Urinary bladder (tissue), 4 donors: ENCODE results near the gene HYAL3. TPM values are rescaled to one million over a fixed set of nuclear protein-coding genes. Genes with fewer than 3 reads are reported as not detected.
A peak's percentile ranks its signal among the peaks of the same experiment; 100 is the strongest.
"Not testable (repeated sequence)": the region's sequence is repeated elsewhere in the genome, so short reads cannot be mapped to it uniquely, and the experiment has no call there.

Experiments used
- DNase-seq: peaks from one replicate; pipeline ENCODE4 v3.0.0-alpha.2; 2015; ENCODE audit errors: extremely low spot score
- H3K27ac ChIP-seq: one replicate; pipeline ENCODE4 v1.5.1; 2013; ENCODE audit warnings: low read depth, mild to moderate bottlenecking, moderate library complexity
- H3K36me3 ChIP-seq: one replicate; pipeline ENCODE4 v1.6.1; 2013; ENCODE audit warnings: mild to moderate bottlenecking, moderate library complexity; ENCODE audit not compliant: insufficient read depth
- H3K4me1 ChIP-seq: one replicate; pipeline ENCODE4 v1.6.1; 2013; ENCODE audit warnings: mild to moderate bottlenecking, moderate library complexity; ENCODE audit not compliant: insufficient read depth
- H3K4me3 ChIP-seq: one replicate; pipeline ENCODE4 v1.5.1; 2013; ENCODE audit warnings: low read depth, low read length
- WGBS: extraction: QIAGEN DNeasy Blood & Tissue Kit; methylation state at CpG from one replicate; pipeline ENCODE4 v1.1.7; 2013; 5-methylcytosine and 5-hydroxymethylcytosine counted together
- polyA plus RNA-seq: library from polyadenylated mRNA; stranded (reverse); fragments of 200-250 nt; gene quantifications from one replicate; pipeline ENCODE4 v1.2.3, GENCODE V29; 2013
- total RNA-seq: library from RNA; depleted of rRNA; stranded (reverse); fragments of >200 nt; gene quantifications from one replicate; pipeline ENCODE4 v1.2.3, GENCODE V29; 2014
- donor health status: healthy with polysubstance abuse.
- donor health status: healthy.

The HYAL3 gene
- total and polyA plus RNA-seq, 2 donors: 2.9 to 3.0 TPM

- no peaks in the 10 kb centered on the region for H3K36me3 ChIP-seq
- H3K4me1 ChIP-seq: no peaks in the 10 kb centered on the region
- WGBS: 92% methylated on average over 4 of the region's 4 CpGs
Observed at GRCh38 chr3:50250514-50250913, 48.7 kb downstream of the HYAL3 start.

DNA sequence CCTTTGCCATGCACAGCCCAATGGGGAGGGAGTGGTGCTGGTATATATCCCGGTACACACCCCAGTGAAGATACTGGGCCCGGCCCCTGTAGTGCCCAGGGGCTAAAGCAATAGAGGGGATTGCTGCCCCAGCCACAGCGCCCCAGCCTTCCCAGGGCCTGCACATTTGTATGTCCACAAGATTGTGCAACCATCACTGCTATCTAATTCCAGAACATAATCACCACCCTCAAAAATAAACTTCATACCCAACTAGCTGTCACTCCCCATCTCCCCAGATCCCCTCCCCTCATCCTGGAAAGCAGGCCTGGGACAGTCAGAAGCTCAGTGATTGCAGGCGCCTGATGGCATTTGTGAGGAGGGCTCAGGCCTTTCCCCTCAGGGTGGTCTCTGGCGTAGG, 49.7 kb downstream of the HYAL3 start:
- Histone ChIP-seq H3K4me3 (no peak overlapping the region), H3K4me1 (no peaks in the 10 kb centered on the region), H3K27ac (no peak overlapping the region), H3K36me3 (no peaks in the 10 kb centered on the region)
- 87% methylated on average over 5 of the region's 5 CpGs for WGBS
- DNase-seq: no peak

More at GRCh38 chr3:50250514-50250913, 48.7 kb downstream of the HYAL3 start:
- Histone ChIP-seq H3K27ac (no peak overlapping the region), H3K4me3 (no peak overlapping the region)
- no peak for DNase-seq

DNA sequence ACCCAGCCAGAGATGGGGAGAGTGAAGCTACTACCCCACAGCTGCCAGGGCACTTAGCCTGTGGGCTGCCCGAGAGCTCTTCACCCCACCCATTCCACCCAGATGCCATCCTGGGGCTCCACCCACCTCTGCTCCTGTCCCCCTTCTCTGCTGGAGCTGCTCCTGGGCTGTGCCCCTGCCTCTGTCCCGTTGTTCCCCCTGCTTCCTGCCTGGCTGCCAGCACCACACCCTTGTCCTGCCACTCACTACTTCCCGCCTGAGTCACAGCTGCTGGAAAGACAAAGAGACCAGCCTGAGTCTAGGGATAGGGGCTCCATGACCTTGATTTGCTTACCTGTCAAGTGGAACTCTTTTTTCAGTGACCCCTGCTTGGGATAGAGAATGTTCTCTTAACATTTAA, 50.8 kb downstream of the HYAL3 start:
- Histone ChIP-seq H3K27ac (no peak overlapping the region), H3K4me3 (no peak overlapping the region), H3K4me1 (no peaks in the 10 kb centered on the region), H3K36me3 (no peaks in the 10 kb centered on the region)
- no peak for DNase-seq
- WGBS: 26% methylated on average over 3 of the region's 3 CpGs

DNA sequence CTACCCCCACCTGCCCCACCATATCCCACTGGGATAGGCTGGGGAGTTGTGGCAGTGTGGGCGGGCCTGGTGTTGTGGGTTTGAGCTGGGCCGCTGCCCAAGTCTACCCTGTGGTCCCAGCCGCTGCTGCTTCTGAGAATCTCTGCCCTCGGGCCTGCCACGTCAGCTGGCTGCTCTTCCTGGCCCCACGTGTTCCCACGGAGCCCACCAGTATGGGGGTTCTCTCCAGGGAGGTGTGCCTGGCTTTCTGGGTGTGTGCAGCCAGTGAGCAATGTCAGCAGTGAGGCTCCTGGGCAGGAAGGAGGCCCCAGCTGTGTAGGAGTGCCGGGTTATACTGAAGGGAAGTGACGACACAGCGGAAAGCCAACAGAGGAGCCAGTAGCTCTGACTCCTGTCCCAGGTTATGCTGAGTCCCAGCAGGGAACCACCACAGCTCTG, 52.7 kb downstream of the HYAL3 start:
- no peak for DNase-seq
- Histone ChIP-seq H3K36me3 (no peaks in the 10 kb centered on the region), H3K4me1 (no peaks in the 10 kb centered on the region), H3K4me3 (no peak overlapping the region), H3K27ac (peak overlapping the region; percentile 0)
- WGBS: 24% methylated on average over 10 of the region's 10 CpGs

GRCh38 chr3:50245831-50246516, 53.2 kb downstream of the HYAL3 start:
- Histone ChIP-seq H3K27ac (peak overlapping the region; percentile 70), H3K4me1 (no peaks in the 10 kb centered on the region), H3K36me3 (no peaks in the 10 kb centered on the region), H3K4me3 (peak overlapping the region; percentile 40)
- WGBS: 2% methylated on average over 25 of the region's 25 CpGs
- DNase-seq: no peak

- Histone ChIP-seq H3K4me3 (no peak overlapping the region), H3K36me3 (no peaks in the 10 kb centered on the region), H3K27ac (peak overlapping the region; percentile 3), H3K4me1 (no peaks in the 10 kb centered on the region)
- DNase-seq: no peak
- WGBS: 62% methylated on average over 16 of the region's 16 CpGs
Observed at GRCh38 chr3:50245251-50245745, 53.9 kb downstream of the HYAL3 start.

- H3K27ac ChIP-seq, H3K36me3 ChIP-seq, H3K4me1 ChIP-seq, DNase-seq, H3K4me3 ChIP-seq: not testable (repeated sequence)
- 78% methylated on average over 6 of the region's 6 CpGs for WGBS
Observed at GRCh38 chr3:50244813-50245212, 54.4 kb downstream of the HYAL3 start.

- no peak for DNase-seq
- 80% methylated on average over 4 of the region's 4 CpGs for WGBS
Observed at GRCh38 chr3:50243543-50243895, 55.7 kb downstream of the HYAL3 start.

GRCh38 chr3:50242851-50243542, 56.2 kb downstream of the HYAL3 start:
- DNase-seq: no peak
- 37% methylated on average over 14 of the region's 14 CpGs for WGBS
- no peaks in the 10 kb centered on the region for H3K4me1 ChIP-seq

More at GRCh38 chr3:50243543-50243895, 55.7 kb downstream of the HYAL3 start:
- no peaks in the 10 kb centered on the region for H3K4me1 ChIP-seq
- H3K27ac ChIP-seq: peak overlapping the region; percentile 31
- H3K36me3 ChIP-seq: no peaks in the 10 kb centered on the region
- H3K4me3 ChIP-seq: no peak overlapping the region

More at GRCh38 chr3:50242851-50243542, 56.2 kb downstream of the HYAL3 start:
- Histone ChIP-seq H3K27ac (peak overlapping the region; percentile 31), H3K4me3 (no peak overlapping the region), H3K36me3 (no peaks in the 10 kb centered on the region)

Other genes with a start within 250 kb of the HYAL3 start
- gene RBM5, start 210.5 kb downstream of the HYAL3 start, total RNA-seq: 325 TPM
- gene RBM5, start 210.5 kb downstream of the HYAL3 start, polyA plus RNA-seq: 88.7 TPM
- gene SEMA3F, start 144.1 kb downstream of the HYAL3 start, total RNA-seq: 10.8 TPM
- gene SEMA3F, start 144.1 kb downstream of the HYAL3 start, polyA plus RNA-seq: 35.1 TPM
- not detected for gene GNAT1, start 107.8 kb downstream of the HYAL3 start, total RNA-seq
- not detected for gene GNAT1, start 107.8 kb downstream of the HYAL3 start, polyA plus RNA-seq
- gene SLC38A3, start 94.1 kb downstream of the HYAL3 start, total RNA-seq: 0.63 TPM
- gene SLC38A3, start 94.1 kb downstream of the HYAL3 start, polyA plus RNA-seq: 0.14 TPM
- 96.3 TPM for gene GNAI2, start 63.2 kb downstream of the HYAL3 start, total RNA-seq
- 263 TPM for gene GNAI2, start 63.2 kb downstream of the HYAL3 start, polyA plus RNA-seq
- gene SEMA3B, start 30.3 kb downstream of the HYAL3 start, total RNA-seq: 63.4 TPM
- 35.5 TPM for gene SEMA3B, start 30.3 kb downstream of the HYAL3 start, polyA plus RNA-seq
- gene LSMEM2, start 20.3 kb downstream of the HYAL3 start, total RNA-seq: 0.79 TPM
- gene LSMEM2, start 20.3 kb downstream of the HYAL3 start, polyA plus RNA-seq: 0.39 TPM
- gene IFRD2, start 7.0 kb downstream of the HYAL3 start, total RNA-seq: 19.5 TPM
- 52.9 TPM for gene IFRD2, start 7.0 kb downstream of the HYAL3 start, polyA plus RNA-seq
- gene NAA80, start within 50 bp of the HYAL3 start, total RNA-seq: 2.3 TPM
- 12.0 TPM for gene NAA80, start within 50 bp of the HYAL3 start, polyA plus RNA-seq
- gene HYAL1, start 4.2 kb upstream of the HYAL3 start, total RNA-seq: 2.5 TPM
- gene HYAL1, start 4.2 kb upstream of the HYAL3 start, polyA plus RNA-seq: 7.0 TPM
- 44.0 TPM for gene HYAL2, start 23.3 kb upstream of the HYAL3 start, total RNA-seq
- 121 TPM for gene HYAL2, start 23.3 kb upstream of the HYAL3 start, polyA plus RNA-seq
- gene TUSC2, start 28.8 kb upstream of the HYAL3 start, total RNA-seq: 4.5 TPM
- 48.5 TPM for gene TUSC2, start 28.8 kb upstream of the HYAL3 start, polyA plus RNA-seq
- 25.4 TPM for gene RASSF1, start 41.4 kb upstream of the HYAL3 start, total RNA-seq
- 41.5 TPM for gene RASSF1, start 41.4 kb upstream of the HYAL3 start, polyA plus RNA-seq
- 1.2 TPM for gene ZMYND10, start 46.3 kb upstream of the HYAL3 start, total RNA-seq
- 0.62 TPM for gene ZMYND10, start 46.3 kb upstream of the HYAL3 start, polyA plus RNA-seq
- gene NPRL2, start 51.4 kb upstream of the HYAL3 start, total RNA-seq: 17.3 TPM
- 17.0 TPM for gene NPRL2, start 51.4 kb upstream of the HYAL3 start, polyA plus RNA-seq
- 8.6 TPM for gene CYB561D2, start 51.5 kb upstream of the HYAL3 start, total RNA-seq
- 19.2 TPM for gene CYB561D2, start 51.5 kb upstream of the HYAL3 start, polyA plus RNA-seq
- 16.2 TPM for gene TMEM115, start 60.1 kb upstream of the HYAL3 start, total RNA-seq
- gene TMEM115, start 60.1 kb upstream of the HYAL3 start, polyA plus RNA-seq: 49.8 TPM
- 1.4 TPM for gene CACNA2D2, start 204.2 kb upstream of the HYAL3 start, total RNA-seq
- 1.3 TPM for gene CACNA2D2, start 204.2 kb upstream of the HYAL3 start, polyA plus RNA-seq